Activated T-helper 2 cell treated with anti-CD3 and anti-CD28 coated beads, Interferon-gamma antibody, Interleukin-2, Interleukin-4, amounts not matched to agents 10 μg/mL and 5 μg/mL and 100 μg/mL, durations not matched to agents 14 hours and 24 hours and 36 hours (primary cell): ENCODE measurements around the gene TRH. TPM values are rescaled to one million over a fixed set of nuclear protein-coding genes. Genes with fewer than 3 reads are reported as not detected.

Experiments
- DNase-seq: peaks from one replicate; pipeline ENCODE4 v3.0.0; 2021; ENCODE audit warnings: low spot score
- H3K27ac Mint-ChIP-seq: one replicate; pipeline ENCODE4 v1.8.0; 2021; ENCODE audit warnings: mixed read lengths
- H3K27me3 Mint-ChIP-seq: one replicate; pipeline ENCODE4 v1.8.0; 2021; ENCODE audit warnings: low read depth, mixed read lengths
- H3K36me3 Mint-ChIP-seq: one replicate; pipeline ENCODE4 v1.8.0; 2021; ENCODE audit warnings: low read depth, mixed read lengths
- H3K4me1 Mint-ChIP-seq: one replicate; pipeline ENCODE4 v1.8.0; 2021; ENCODE audit warnings: low read depth, mixed read lengths
- H3K4me3 Mint-ChIP-seq: one replicate; pipeline ENCODE4 v1.8.0; 2021; ENCODE audit warnings: low read depth, mild to moderate bottlenecking, moderate library complexity, mixed read lengths
- H3K9me3 Mint-ChIP-seq: one replicate; pipeline ENCODE4 v1.8.0; 2021; ENCODE audit warnings: mixed read lengths
- intact Hi-C: fragments of 100-400 bp; cut with micrococcal nuclease; formaldehyde crosslinking; loops from one replicate; pipeline ENCODE4 v1.15.1; 2023
- total RNA-seq: library from RNA; stranded (reverse); gene quantifications from 2 replicates; pipeline ENCODE4 v1.2.3, GENCODE V29; 2022

TRH gene
- total RNA-seq, 1 donor from 2014 or later = not detected

DNA sequence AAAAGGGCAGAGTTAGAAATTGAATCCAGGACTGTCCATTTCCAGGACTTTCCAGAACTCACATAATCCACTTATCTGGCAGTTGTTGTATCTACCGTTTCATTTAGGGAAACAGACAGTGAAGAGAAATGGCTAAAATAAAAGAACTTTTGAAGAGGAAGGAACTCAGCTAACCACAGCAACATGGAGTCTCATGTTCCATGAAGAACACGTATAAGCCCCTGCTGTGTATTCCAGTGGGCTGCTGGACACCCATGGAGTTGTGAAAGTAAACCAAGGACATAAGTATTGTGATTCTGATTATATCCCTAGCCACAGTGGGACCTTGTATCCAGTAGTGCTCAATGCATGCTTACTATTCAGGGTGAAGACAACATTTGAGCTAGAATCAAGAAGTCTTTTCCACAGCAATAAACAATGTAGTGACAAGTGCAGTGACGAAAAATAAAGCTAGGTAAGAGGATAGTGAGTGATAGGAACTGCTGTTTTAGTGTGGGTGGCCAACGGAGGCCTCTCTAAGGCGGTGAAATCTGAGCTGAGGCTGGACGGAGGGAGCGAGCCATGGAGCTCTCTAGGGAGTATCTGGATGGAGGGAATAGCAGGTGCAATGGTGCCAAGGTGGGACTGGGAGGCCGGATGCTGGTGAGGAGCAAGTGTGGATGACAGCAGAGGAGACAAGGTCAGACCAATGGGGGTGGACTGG, 26.8 kb upstream of the TRH start:
- H3K4me1 Mint-ChIP-seq = no peaks in the 10 kb centered on the region
- H3K27me3 Mint-ChIP-seq = peaks cover 6% of the 10 kb centered on the region
- no peak overlapping the region for H3K27ac Mint-ChIP-seq
- intact Hi-C loops = loop anchor here (10.0 kb wide), 2 partner anchors 57 to 147 kb away; no protein-coding TSS in a partner anchor
- H3K4me3 Mint-ChIP-seq = no peak overlapping the region
- H3K36me3 Mint-ChIP-seq = no peaks in the 10 kb centered on the region
- no peaks in the 10 kb centered on the region for H3K9me3 Mint-ChIP-seq
- no peak for DNase-seq

DNA sequence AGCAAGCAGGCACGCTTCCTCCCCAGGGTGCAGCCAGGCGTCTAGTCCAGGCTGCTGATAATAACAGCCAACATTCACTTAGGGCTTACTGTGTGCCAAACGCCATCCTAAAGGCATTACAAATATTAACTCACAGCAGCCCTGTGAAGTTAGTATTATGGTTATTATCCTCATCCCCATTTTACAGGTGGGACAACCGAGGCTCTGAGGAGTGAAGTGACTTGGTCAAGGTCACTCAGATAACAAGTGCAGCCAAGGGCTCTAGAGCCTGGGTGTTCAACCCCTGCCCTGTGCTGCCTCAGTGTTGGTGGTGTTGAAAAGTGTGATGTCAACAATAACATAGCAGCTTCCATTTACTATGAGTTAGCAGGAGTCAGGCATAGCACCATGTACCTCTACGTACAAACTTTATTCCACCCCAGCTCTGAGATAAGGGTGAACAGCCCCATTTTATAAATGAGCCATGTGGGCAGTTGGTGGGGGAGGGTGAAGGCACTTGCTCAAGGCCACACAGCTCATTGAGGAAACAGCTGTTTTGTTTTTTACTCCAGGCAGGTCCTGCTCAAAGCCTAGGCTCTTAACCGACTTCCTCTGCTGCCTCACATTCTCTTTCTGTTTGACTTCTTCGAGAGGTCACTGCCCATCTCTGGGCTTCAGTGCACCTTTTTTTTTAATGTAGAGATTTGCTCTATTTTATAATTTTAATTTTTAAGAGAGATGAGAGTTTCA, 24.0 kb upstream of the TRH start:
- peaks cover 4% of the 10 kb centered on the region for H3K27me3 Mint-ChIP-seq
- intact Hi-C loops = no loop called here

DNA sequence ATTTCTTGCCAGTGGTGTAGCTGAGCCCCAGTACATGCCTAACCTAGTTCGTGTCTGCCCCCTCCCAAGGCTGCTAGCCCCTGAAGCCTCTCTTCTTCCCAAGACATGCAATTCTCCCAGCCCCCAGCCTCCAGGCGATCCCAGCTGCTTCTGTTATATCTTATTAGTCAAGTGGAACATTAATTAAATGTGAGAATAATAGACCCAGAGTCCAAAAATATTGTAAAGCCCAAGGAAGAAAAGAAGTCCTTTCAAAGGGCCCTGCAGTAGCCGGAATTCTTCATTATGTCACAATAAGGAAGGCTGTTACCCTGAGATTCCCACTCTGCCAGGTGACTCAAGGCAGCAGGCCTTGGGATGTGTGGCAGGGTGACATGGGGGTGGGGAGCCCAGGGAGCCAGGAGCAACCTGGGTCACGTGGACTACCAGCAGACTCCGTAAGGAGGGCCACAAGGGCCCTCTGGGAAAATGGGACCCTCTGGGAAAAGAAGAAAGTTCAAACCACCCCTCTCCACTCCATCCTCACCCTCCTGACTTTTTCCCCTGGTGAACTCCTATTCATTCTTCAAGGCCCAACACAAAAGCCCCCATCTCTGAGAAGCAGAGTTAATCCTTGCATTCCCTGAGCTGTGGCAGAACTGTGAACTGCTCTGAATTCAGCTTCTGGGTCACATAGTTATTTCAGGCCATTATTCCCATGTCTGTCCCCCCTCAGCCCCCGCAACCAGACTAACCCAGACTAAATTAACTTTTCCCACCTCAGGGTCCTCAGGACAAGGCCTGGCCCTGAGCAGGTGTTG, 21.8 kb upstream of the TRH start:
- Mint-ChIP-seq H3K27me3 (peaks cover 4% of the 10 kb centered on the region), H3K4me3 (no peak overlapping the region), H3K27ac (no peak overlapping the region), H3K9me3 (no peaks in the 10 kb centered on the region), H3K36me3 (no peaks in the 10 kb centered on the region), H3K4me1 (no peaks in the 10 kb centered on the region)
- DNase-seq = no peak
- intact Hi-C loops = no loop called here

More for the DNA sequence above, 24.0 kb upstream of the TRH start:
- Mint-ChIP-seq H3K27ac (no peak overlapping the region), H3K4me1 (no peaks in the 10 kb centered on the region), H3K36me3 (no peaks in the 10 kb centered on the region), H3K9me3 (no peaks in the 10 kb centered on the region), H3K4me3 (no peak overlapping the region)
- no peak for DNase-seq

DNA sequence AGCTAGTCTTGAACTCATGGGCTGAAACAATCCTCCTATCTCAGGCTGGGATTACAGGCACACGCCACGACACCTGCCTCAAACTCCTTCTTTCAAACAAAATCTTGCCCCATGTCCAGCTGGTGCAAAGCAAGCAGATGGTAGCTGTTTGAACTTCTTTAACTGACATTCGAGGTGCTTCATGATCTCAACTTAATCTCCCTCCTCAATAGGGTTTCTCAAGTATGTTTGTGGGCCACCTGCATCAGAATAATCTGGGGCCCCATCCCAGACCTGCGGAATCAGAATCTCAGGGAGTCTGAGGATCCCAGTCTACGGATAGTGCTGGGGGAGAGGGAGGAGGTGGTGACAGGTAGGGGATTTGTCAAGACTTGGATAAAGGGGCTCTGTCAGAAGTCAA, 20.9 kb upstream of the TRH start:
- no peak overlapping the region for H3K27ac Mint-ChIP-seq
- no peaks in the 10 kb centered on the region for H3K4me1 Mint-ChIP-seq
- no peak for DNase-seq
- intact Hi-C loops = no loop called here
- peaks cover 7% of the 10 kb centered on the region for H3K27me3 Mint-ChIP-seq
- H3K36me3 Mint-ChIP-seq = no peaks in the 10 kb centered on the region
- no peak overlapping the region for H3K4me3 Mint-ChIP-seq
- H3K9me3 Mint-ChIP-seq = no peaks in the 10 kb centered on the region

DNA sequence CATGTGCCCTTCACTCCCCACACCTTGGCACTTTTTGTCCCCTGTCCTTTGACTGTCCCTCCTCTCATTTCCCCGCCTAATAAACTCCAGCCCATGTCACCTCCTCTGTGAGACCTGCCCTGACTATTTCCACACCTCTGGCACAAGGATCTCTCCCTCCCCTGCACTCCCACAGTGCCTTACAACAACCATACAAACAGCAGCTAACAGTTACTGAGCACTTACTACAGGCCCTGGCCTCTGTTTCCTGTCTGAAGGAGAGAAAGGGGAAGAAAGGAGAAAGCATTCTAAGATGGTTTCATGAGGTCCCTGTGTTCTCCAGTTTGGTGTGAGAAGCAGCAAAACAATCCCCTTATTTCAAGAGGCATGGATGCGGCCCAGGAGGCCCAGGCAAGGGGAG, 20.0 kb upstream of the TRH start:
- Mint-ChIP-seq H3K4me3 (no peak overlapping the region), H3K36me3 (no peaks in the 10 kb centered on the region), H3K27me3 (peaks cover 7% of the 10 kb centered on the region), H3K27ac (no peak overlapping the region), H3K9me3 (no peaks in the 10 kb centered on the region), H3K4me1 (no peaks in the 10 kb centered on the region)
- no peak for DNase-seq
- intact Hi-C loops = no loop called here

DNA sequence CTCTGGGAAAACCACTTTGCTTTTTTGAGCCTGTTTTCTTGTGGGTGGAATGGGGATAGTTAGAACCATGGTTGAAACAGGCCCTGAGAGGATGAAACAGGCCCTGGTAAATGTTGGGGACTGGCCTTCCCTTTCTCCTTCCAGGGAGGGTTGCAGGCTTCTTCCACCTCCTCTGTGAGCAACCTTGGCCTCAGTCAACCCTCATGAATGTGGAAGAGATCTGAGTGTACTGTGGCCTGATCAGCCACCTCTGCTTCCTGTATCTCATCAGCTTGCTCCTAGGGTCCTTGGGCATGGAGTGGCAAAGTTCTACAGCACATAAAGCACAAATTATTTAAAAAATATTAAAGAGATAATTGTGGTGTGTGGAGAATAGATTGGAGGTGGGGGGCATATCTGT, 17.6 kb upstream of the TRH start:
- peaks cover 9% of the 10 kb centered on the region for H3K27me3 Mint-ChIP-seq
- no peak overlapping the region for H3K27ac Mint-ChIP-seq
- H3K4me3 Mint-ChIP-seq = no peak overlapping the region
- H3K4me1 Mint-ChIP-seq = no peaks in the 10 kb centered on the region
- H3K36me3 Mint-ChIP-seq = no peaks in the 10 kb centered on the region
- DNase-seq = no peak
- intact Hi-C loops = no loop called here
- no peaks in the 10 kb centered on the region for H3K9me3 Mint-ChIP-seq

DNA sequence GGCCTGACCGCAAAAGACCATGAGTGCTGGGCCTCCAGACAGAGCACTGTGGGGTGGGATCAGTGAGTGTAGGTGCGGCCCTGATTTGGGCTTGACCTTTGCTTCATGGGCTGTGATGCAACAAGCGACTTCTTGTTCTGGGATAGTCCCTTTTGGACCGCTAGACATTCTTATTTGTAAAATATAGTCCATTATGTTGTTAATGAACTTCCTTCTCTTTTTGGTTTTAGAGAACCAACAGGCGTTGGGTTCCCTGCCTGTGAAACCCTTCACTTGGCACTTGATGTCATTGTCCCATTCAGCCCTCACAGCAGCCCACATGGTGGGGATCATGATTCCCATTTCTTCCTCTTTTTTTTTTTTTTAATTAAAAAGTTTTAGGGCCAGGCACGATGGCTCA, 15.8 kb upstream of the TRH start:
- peaks cover 5% of the 10 kb centered on the region for H3K27me3 Mint-ChIP-seq
- H3K4me3 Mint-ChIP-seq = no peak overlapping the region
- H3K36me3 Mint-ChIP-seq = no peaks in the 10 kb centered on the region
- no peaks in the 10 kb centered on the region for H3K4me1 Mint-ChIP-seq
- intact Hi-C loops = no loop called here
- H3K27ac Mint-ChIP-seq = no peak overlapping the region
- no peaks in the 10 kb centered on the region for H3K9me3 Mint-ChIP-seq
- DNase-seq = no peak

DNA sequence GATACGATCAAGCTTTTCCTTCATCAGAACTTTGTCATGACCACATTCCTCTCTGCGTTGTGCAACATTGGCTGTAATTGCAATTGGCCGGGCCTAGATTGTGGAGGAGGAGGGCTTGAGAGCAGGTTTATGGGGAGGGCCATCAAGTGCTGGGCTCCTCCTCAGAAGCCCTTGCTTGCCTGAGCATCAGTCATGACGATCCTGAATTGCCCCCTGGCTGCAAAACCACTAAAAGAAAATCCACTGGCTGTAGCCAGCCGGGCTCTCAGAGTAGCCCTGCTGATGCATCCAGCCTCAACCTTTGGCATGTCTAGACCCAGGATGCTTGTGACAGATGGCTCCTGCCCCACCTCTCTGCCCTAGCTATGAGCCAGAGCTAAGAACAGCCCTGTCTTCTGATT, 13.4 kb upstream of the TRH start:
- Mint-ChIP-seq H3K4me1 (no peaks in the 10 kb centered on the region), H3K9me3 (no peaks in the 10 kb centered on the region), H3K27me3 (peaks cover 5% of the 10 kb centered on the region), H3K36me3 (no peaks in the 10 kb centered on the region), H3K27ac (no peak overlapping the region), H3K4me3 (no peak overlapping the region)
- no peak for DNase-seq
- intact Hi-C loops = no loop called here

DNA sequence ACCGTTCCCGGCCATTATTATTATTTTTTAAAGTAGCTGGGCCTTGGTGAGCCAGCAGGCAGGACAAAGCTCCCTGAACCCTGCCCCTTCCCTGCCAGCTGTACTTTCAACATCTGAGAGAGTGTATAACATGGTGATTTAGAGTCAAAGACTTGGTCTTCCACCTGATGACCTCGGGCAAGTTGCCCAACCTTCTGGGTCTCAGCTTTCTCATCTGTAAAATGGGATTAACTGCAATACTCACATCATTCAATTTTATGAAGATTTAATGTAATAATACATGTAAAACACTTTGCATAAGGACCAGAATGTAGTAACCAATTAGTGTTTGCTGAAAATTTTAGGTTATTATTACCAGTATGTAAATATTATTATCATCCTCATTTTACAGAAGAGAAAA, 11.9 kb upstream of the TRH start:
- Mint-ChIP-seq H3K4me1 (no peaks in the 10 kb centered on the region), H3K4me3 (no peak overlapping the region), H3K27ac (no peak overlapping the region), H3K36me3 (no peaks in the 10 kb centered on the region), H3K9me3 (no peaks in the 10 kb centered on the region), H3K27me3 (peaks cover 5% of the 10 kb centered on the region)
- intact Hi-C loops = no loop called here
- DNase-seq = no peak

DNA sequence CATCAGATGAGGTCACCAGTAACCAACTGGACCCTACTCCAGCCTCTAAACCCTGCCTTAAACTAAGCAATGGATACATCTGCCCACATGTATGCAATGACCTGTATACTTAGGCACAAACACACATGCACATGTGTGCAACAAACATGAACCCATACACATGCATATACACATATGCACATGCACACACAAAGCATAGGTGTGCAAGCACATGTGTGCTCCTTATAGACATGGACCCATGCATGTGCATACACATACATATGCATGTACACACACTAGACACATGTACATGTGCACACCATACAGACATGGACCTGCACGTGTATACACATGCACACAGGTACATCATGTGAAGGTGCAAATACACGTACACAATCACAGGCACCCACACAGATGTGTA, 8.6 kb upstream of the TRH start:
- intact Hi-C loops = no loop called here
- Mint-ChIP-seq H3K4me1 (no peaks in the 10 kb centered on the region), H3K27me3 (peaks cover 5% of the 10 kb centered on the region), H3K27ac (no peak overlapping the region), H3K9me3 (no peaks in the 10 kb centered on the region), H3K4me3 (no peak overlapping the region), H3K36me3 (no peaks in the 10 kb centered on the region)
- no peak for DNase-seq

DNA sequence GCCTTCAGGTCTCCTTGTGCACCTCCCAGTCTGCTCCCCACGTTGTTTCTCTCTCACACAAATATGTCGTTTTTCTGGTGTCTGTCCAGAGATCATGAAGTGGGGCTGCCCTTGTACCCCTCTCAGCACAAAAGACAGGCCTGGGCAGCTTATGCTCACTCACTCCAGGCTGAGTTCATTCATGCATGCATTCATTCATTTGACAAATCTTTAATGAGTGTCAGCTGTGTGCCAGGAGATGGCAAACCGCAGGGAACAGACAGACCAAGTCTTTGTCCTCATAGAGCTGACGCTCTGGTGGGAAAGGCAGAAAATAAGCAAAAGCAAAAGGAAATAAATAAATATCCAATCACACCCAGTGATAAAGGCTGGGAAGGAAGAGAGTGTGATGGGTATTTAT, 7.6 kb upstream of the TRH start:
- H3K27me3 Mint-ChIP-seq = peaks cover 12% of the 10 kb centered on the region
- no peaks in the 10 kb centered on the region for H3K4me1 Mint-ChIP-seq
- H3K27ac Mint-ChIP-seq = no peak overlapping the region
- H3K36me3 Mint-ChIP-seq = no peaks in the 10 kb centered on the region
- DNase-seq = no peak
- H3K4me3 Mint-ChIP-seq = no peak overlapping the region
- H3K9me3 Mint-ChIP-seq = no peaks in the 10 kb centered on the region
- intact Hi-C loops = no loop called here

DNA sequence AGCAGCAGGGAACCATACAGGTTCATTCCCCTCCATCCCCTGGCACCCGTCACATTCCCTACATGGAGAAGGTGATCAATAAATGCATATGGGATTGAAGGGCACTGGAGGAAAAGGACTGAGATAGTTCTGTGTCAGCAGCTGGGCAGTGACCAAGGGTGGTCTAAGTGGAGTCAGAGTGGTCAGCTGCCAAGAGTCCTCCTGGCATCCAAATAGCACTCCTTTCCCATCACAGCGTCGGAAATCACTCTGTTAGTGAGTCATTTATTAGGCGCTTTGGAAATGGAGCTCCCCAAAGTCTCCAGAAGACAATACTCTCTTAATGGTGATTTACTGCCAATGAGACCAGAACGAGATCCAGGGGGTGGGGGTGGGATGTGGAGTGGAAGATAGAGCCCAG, 6.8 kb upstream of the TRH start:
- DNase-seq = no peak
- intact Hi-C loops = no loop called here
- Mint-ChIP-seq H3K9me3 (no peaks in the 10 kb centered on the region), H3K4me1 (no peaks in the 10 kb centered on the region), H3K4me3 (no peak overlapping the region), H3K27ac (no peak overlapping the region), H3K36me3 (no peaks in the 10 kb centered on the region), H3K27me3 (peaks cover 21% of the 10 kb centered on the region)
